Aorta (tissue), 5 donors: ENCODE results near the gene DISC1. TPM values are rescaled to one million over a fixed set of nuclear protein-coding genes. Genes with fewer than 3 reads are reported as not detected.

Experiments used
- ATAC-seq: fragments of 200-7000 bp; cut with Tn5 transposase; one replicate; pipeline ENCODE4 v1.9.1; 2022; ENCODE audit warnings: moderate library complexity; ENCODE audit not compliant: low FRiP score
- DNase-seq, 2 donors: peaks; one replicate each; pipeline ENCODE4 v3.0.0-alpha.2; 2020
- H3K27ac ChIP-seq, 2 donors: one replicate each; pipeline ENCODE4 v1.5.1; 2013; ENCODE audit warnings: low read length in 2 of 2, mild to moderate bottlenecking in 2 of 2, moderate library complexity in 2 of 2, control low read depth in 1 of 2, inconsistent platforms in 1 of 2, low read depth in 1 of 2
- H3K27me3 ChIP-seq, 2 donors: one replicate each; pipeline ENCODE4 v1.6.1; 2013; ENCODE audit warnings: control low read depth in 1 of 2, low read length in 1 of 2, mild to moderate bottlenecking in 1 of 2, moderate library complexity in 1 of 2; ENCODE audit not compliant: insufficient read depth in 2 of 2, control insufficient read depth in 1 of 2
- H3K36me3 ChIP-seq, 2 donors: one replicate each; pipeline ENCODE4 v1.6.1; 2013; ENCODE audit warnings: control low read depth in 1 of 2, low read length in 1 of 2, mild to moderate bottlenecking in 1 of 2; ENCODE audit not compliant: insufficient read depth in 2 of 2, control insufficient read depth in 1 of 2
- H3K4me1 ChIP-seq, 2 donors: one replicate each; pipeline ENCODE4 v1.6.1; 2013; ENCODE audit warnings: low read length in 2 of 2, control low read depth in 1 of 2, mild to moderate bottlenecking in 1 of 2, moderate library complexity in 1 of 2; ENCODE audit not compliant: insufficient read depth in 2 of 2, control insufficient read depth in 1 of 2
- H3K4me3 ChIP-seq, 2 donors: one replicate each; pipeline ENCODE4 v1.5.1; 2013; ENCODE audit warnings: low read length in 2 of 2, control low read depth in 1 of 2, mild to moderate bottlenecking in 1 of 2
- H3K9me3 ChIP-seq: one replicate; pipeline ENCODE4 v1.6.1; 2013; ENCODE audit warnings: mild to moderate bottlenecking, low read length; ENCODE audit not compliant: control insufficient read depth
- WGBS, 2 donors: extraction: QIAGEN DNeasy Blood & Tissue Kit; methylation state at CpG; one replicate each; pipeline ENCODE4 v1.1.7; 2013; 5-methylcytosine and 5-hydroxymethylcytosine counted together
- intact Hi-C, 2 donors: fragments of 100-400 bp; cut with DNase I; formaldehyde crosslinking; loops; one replicate each; pipeline versions ENCODE4 v1.14.2 to v1.15.0; 2022
- polyA plus RNA-seq, 2 donors: library from polyadenylated mRNA; stranded (reverse); fragments of 200-250 nt; gene quantifications; one replicate each; pipeline ENCODE4 v1.2.3, GENCODE V29; 2013
- total RNA-seq, 2 donors: library from RNA; stranded (reverse); fragmentation: NEBNext Ultra II Directional; extraction: Animal tissue kit (Norgen Biotek cat#: 25700); gene quantifications; one replicate each; pipeline ENCODE4 v1.2.1, GENCODE V29; 2021
- donor health status: healthy with polysubstance abuse.
- donor health status: Bipolar disorder and iron deficiency.
- donor health status: DM: no; HTN: no; CAD: no.
- donor health status: DM: no; HTN: no; CAD: no.
- donor health status: DM: yes; HTN: yes; CAD: no.

DISC1 gene
- total and polyA plus RNA-seq, 4 donors = 0.64 to 31.7 (median 6.0) TPM

- Histone ChIP-seq H3K4me1 (no peaks in the 10 kb centered on the region), H3K9me3 (no peaks in the 10 kb centered on the region), H3K4me3 (no peak overlapping the region), H3K27me3 (no peaks in the 10 kb centered on the region), H3K27ac (no peak overlapping the region), H3K36me3 (no peaks in the 10 kb centered on the region)
- WGBS, 2 donors = 90% methylated on average over 7 of the region's 7 CpGs
- DNase-seq = no peak
- no peak for ATAC-seq
- intact Hi-C loops = no loop called here
These were observed 51.4 kb downstream of the DISC1 start for GRCh38 chr1:231678011-231678432.

- no peak overlapping the region for H3K27ac ChIP-seq
- H3K9me3 ChIP-seq = no peaks in the 10 kb centered on the region
- no peaks in the 10 kb centered on the region for H3K27me3 ChIP-seq
- no peak overlapping the region for H3K4me3 ChIP-seq
- no peaks in the 10 kb centered on the region for H3K36me3 ChIP-seq
- ATAC-seq (no peak), DNase-seq (no peak)
- no peaks in the 10 kb centered on the region for H3K4me1 ChIP-seq
- 65 to 83% methylated on average over 2 of the region's 2 CpGs for WGBS, 2 donors
- intact Hi-C loops = no loop called here
These were observed 52.5 kb downstream of the DISC1 start for GRCh38 chr1:231679109-231679508.

- no peak overlapping the region for H3K4me3 ChIP-seq
- no peaks in the 10 kb centered on the region for H3K36me3 ChIP-seq
- peaks cover 2% of the 10 kb centered on the region for H3K9me3 ChIP-seq
- no peaks in the 10 kb centered on the region for H3K27me3 ChIP-seq
- ATAC-seq = no peak
- intact Hi-C loops = no loop called here
- H3K4me1 ChIP-seq = no peaks in the 10 kb centered on the region
- H3K27ac ChIP-seq = no peak overlapping the region
- 83 to 87% methylated on average over 3 of the region's 3 CpGs for WGBS, 2 donors
- no peak for DNase-seq
These were observed 54.4 kb downstream of the DISC1 start for GRCh38 chr1:231681006-231681405.

GRCh38 chr1:231682779-231683178, 56.2 kb downstream of the DISC1 start:
- intact Hi-C loops = no loop called here
- ATAC-seq (no peak), DNase-seq (no peak)
- H3K4me1 ChIP-seq = no peaks in the 10 kb centered on the region
- 80 to 83% methylated on average over 3 of the region's 3 CpGs for WGBS, 2 donors
- no peak overlapping the region for H3K27ac ChIP-seq
- no peaks in the 10 kb centered on the region for H3K36me3 ChIP-seq
- H3K4me3 ChIP-seq = no peak overlapping the region
- no peaks in the 10 kb centered on the region for H3K27me3 ChIP-seq
- H3K9me3 ChIP-seq = peaks cover 3% of the 10 kb centered on the region

- DNase-seq (no peak), ATAC-seq (no peak)
- intact Hi-C loops = no loop called here
- H3K4me3 ChIP-seq = no peak overlapping the region
- no peaks in the 10 kb centered on the region for H3K4me1 ChIP-seq
- H3K36me3 ChIP-seq = no peaks in the 10 kb centered on the region
- H3K9me3 ChIP-seq = peaks cover 3% of the 10 kb centered on the region
- WGBS, 2 donors = 91 to 97% methylated on average over 7 of the region's 7 CpGs
- no peaks in the 10 kb centered on the region for H3K27me3 ChIP-seq
- no peak overlapping the region for H3K27ac ChIP-seq
These were observed 57.0 kb downstream of the DISC1 start for GRCh38 chr1:231683439-231684165.

GRCh38 chr1:231684356-231685244, 58.0 kb downstream of the DISC1 start:
- peaks cover 3% of the 10 kb centered on the region for H3K9me3 ChIP-seq
- H3K27me3 ChIP-seq = no peaks in the 10 kb centered on the region
- no peak overlapping the region for H3K27ac ChIP-seq
- H3K36me3 ChIP-seq = no peaks in the 10 kb centered on the region
- DNase-seq (no peak), ATAC-seq (no peak)
- intact Hi-C loops = no loop called here
- H3K4me3 ChIP-seq = no peak overlapping the region
- no peaks in the 10 kb centered on the region for H3K4me1 ChIP-seq
- 71 to 79% methylated on average over 15 of the region's 15 CpGs for WGBS, 2 donors

- no peaks in the 10 kb centered on the region for H3K27me3 ChIP-seq
- intact Hi-C loops = no loop called here
- H3K36me3 ChIP-seq = no peaks in the 10 kb centered on the region
- 95 to 99% methylated on average over 4 of the region's 4 CpGs for WGBS, 2 donors
- no peak overlapping the region for H3K4me3 ChIP-seq
- peaks cover 3% of the 10 kb centered on the region for H3K9me3 ChIP-seq
- no peak for ATAC-seq
- no peak for DNase-seq
- H3K4me1 ChIP-seq = no peaks in the 10 kb centered on the region
- H3K27ac ChIP-seq = no peak overlapping the region
These were observed 59.8 kb downstream of the DISC1 start for GRCh38 chr1:231686384-231686783.

GRCh38 chr1:231688989-231689388, 62.4 kb downstream of the DISC1 start:
- H3K4me3 ChIP-seq = no peak overlapping the region
- intact Hi-C loops = no loop called here
- no peak for DNase-seq
- H3K9me3 ChIP-seq = peaks cover 3% of the 10 kb centered on the region
- WGBS, 2 donors = 88 to 89% methylated on average over 4 of the region's 4 CpGs
- H3K27me3 ChIP-seq = no peaks in the 10 kb centered on the region
- no peaks in the 10 kb centered on the region for H3K36me3 ChIP-seq
- H3K4me1 ChIP-seq = no peaks in the 10 kb centered on the region
- no peak for ATAC-seq
- H3K27ac ChIP-seq = no peak overlapping the region

GRCh38 chr1:231690059-231690458, 63.5 kb downstream of the DISC1 start:
- intact Hi-C loops = no loop called here
- no peak overlapping the region for H3K4me3 ChIP-seq
- WGBS, 2 donors = 77 to 81% methylated on average over 9 of the region's 9 CpGs
- DNase-seq (no peak), ATAC-seq (no peak)
- no peaks in the 10 kb centered on the region for H3K36me3 ChIP-seq
- H3K27ac ChIP-seq = no peak overlapping the region
- peaks cover 3% of the 10 kb centered on the region for H3K9me3 ChIP-seq
- no peaks in the 10 kb centered on the region for H3K4me1 ChIP-seq
- no peaks in the 10 kb centered on the region for H3K27me3 ChIP-seq
